ENCODE data around the gene COMMD6.

Gene COMMD6

GRCh38 chr13:75530549-75530961 is 7.1 kb downstream of the COMMD6 start:
- DNase-seq (ENCODE audit: low read depth in 2 of 2): no peak

GRCh38 chr13:75521956-75522355 is 15.7 kb downstream of the COMMD6 start:
- DNase-seq (ENCODE audit: low read depth in 2 of 2): no peak

GRCh38 chr13:75518439-75519088 is 19.1 kb downstream of the COMMD6 start:
- DNase-seq (ENCODE audit: low read depth in 2 of 2): no peak

- no peak for DNase-seq (ENCODE audit: low read depth in 2 of 2)
Observed at GRCh38 chr13:75514080-75514995, 23.3 kb downstream of the COMMD6 start.

GRCh38 chr13:75513271-75513670 is 24.4 kb downstream of the COMMD6 start:
- no peak for DNase-seq (ENCODE audit: low read depth in 2 of 2)

GRCh38 chr13:75512253-75512652 is 25.4 kb downstream of the COMMD6 start:
- no peak for DNase-seq (ENCODE audit: low read depth in 2 of 2)

- no peak for DNase-seq (ENCODE audit: low read depth in 2 of 2)
Observed at GRCh38 chr13:75511051-75511625, 26.5 kb downstream of the COMMD6 start.

GRCh38 chr13:75508002-75508548 is 29.6 kb downstream of the COMMD6 start:
- DNase-seq (ENCODE audit: low read depth in 2 of 2): no peak

GRCh38 chr13:75507027-75508001 is 30.3 kb downstream of the COMMD6 start:
- no peak for DNase-seq (ENCODE audit: low read depth in 2 of 2)

GRCh38 chr13:75506018-75506417 is 31.6 kb downstream of the COMMD6 start:
- DNase-seq (ENCODE audit: low read depth in 2 of 2): no peak

- no peak for DNase-seq (ENCODE audit: low read depth in 2 of 2)
Observed at GRCh38 chr13:75505327-75505726, 32.3 kb downstream of the COMMD6 start.

GRCh38 chr13:75495938-75496337 is 41.7 kb downstream of the COMMD6 start:
- DNase-seq (ENCODE audit: low read depth in 2 of 2): no peak

GRCh38 chr13:75494491-75494890 is 43.1 kb downstream of the COMMD6 start:
- DNase-seq (ENCODE audit: low read depth in 2 of 2): no peak

GRCh38 chr13:75493156-75493555 is 44.5 kb downstream of the COMMD6 start:
- DNase-seq (ENCODE audit: low read depth in 2 of 2): no peak

- DNase-seq (ENCODE audit: low read depth in 2 of 2): no peak
Observed at GRCh38 chr13:75492389-75492788, 45.3 kb downstream of the COMMD6 start.

- no peak for DNase-seq (ENCODE audit: low read depth in 2 of 2)
Observed at GRCh38 chr13:75491376-75491775, 46.3 kb downstream of the COMMD6 start.

GRCh38 chr13:75489502-75490263 is 48.0 kb downstream of the COMMD6 start:
- DNase-seq (ENCODE audit: low read depth in 2 of 2): no peak

GRCh38 chr13:75486146-75487062 is 51.2 kb downstream of the COMMD6 start:
- DNase-seq (ENCODE audit: low read depth in 2 of 2): no peak

- no peak for DNase-seq (ENCODE audit: low read depth in 2 of 2)
Observed at GRCh38 chr13:75485286-75486062, 52.2 kb downstream of the COMMD6 start.

Data from stimulated activated CD8-positive, alpha-beta memory T cell treated with anti-CD3 and anti-CD28 coated beads, Interleukin-15, amount 100 ng/mL, for 48 hours (primary cell).